Muscle of leg (tissue), 11 donors: Measurements from ENCODE around the gene GNRH2. TPM values are rescaled to one million over a fixed set of nuclear protein-coding genes. Genes with fewer than 3 reads are reported as not detected.
A peak's percentile ranks its signal among the peaks of the same experiment; 100 is the strongest.

Source experiments
- DNase-seq: peaks from one replicate; pipeline ENCODE4 v3.0.0; 2013
- H3K27ac ChIP-seq: one replicate; pipeline ENCODE4 v1.5.1; 2013; ENCODE audit warnings: mild to moderate bottlenecking, low read length, control low read depth
- H3K27me3 ChIP-seq: one replicate; pipeline ENCODE4 v1.6.1; 2013; ENCODE audit warnings: low read length; ENCODE audit not compliant: control insufficient read depth, insufficient read depth
- H3K36me3 ChIP-seq: one replicate; pipeline ENCODE4 v1.6.1; 2013; ENCODE audit warnings: low read length; ENCODE audit not compliant: control insufficient read depth, insufficient read depth
- H3K4me1 ChIP-seq: one replicate; pipeline ENCODE4 v1.6.1; 2013; ENCODE audit warnings: low read length; ENCODE audit not compliant: control insufficient read depth, insufficient read depth
- H3K4me3 ChIP-seq: one replicate; pipeline ENCODE4 v1.5.1; 2013; ENCODE audit warnings: low read length, control low read depth
- H3K9me3 ChIP-seq: replicated peaks from 2 replicates; pipeline ENCODE4 v1.6.1; 2013; ENCODE audit warnings: low read depth, low read length; ENCODE audit not compliant: control insufficient read depth
- WGBS: methylation state at CpG from one replicate; pipeline ENCODE4 v1.1.5; 2013; ENCODE audit warnings: missing lambda C conversion rate; ENCODE audit not compliant: insufficient coverage; 5-methylcytosine and 5-hydroxymethylcytosine counted together
- polyA plus RNA-seq, 8 donors: library from polyadenylated mRNA; unstranded; fragments of 120-200 nt; gene quantifications; one replicate each; pipeline versions ENCODE4 v1.2.1 to v1.2.3, GENCODE V29; 2013; ENCODE audit warnings: inconsistent platforms in 1 of 8, low replicate concordance in 1 of 8; ENCODE audit not compliant: insufficient read length in 8 of 8, insufficient read depth in 1 of 8
- total RNA-seq: library from RNA; stranded (reverse); fragments of 120-200 nt; gene quantifications from one replicate; pipeline ENCODE4 v1.2.4, GENCODE V29; 2013

The GNRH2 gene
- total and polyA plus RNA-seq, 9 donors = 0.13 to 0.69 (median 0.41) TPM; not detected in 2

GRCh38 chr20:3084283-3084985 is 41.0 kb downstream of the GNRH2 start, which contains the start of gene AVP:
Gene AVP, minus strand, starts transcription at chr20:3084724. Its CDS starts 50 bp downstream, at chr20:3084674.
- Histone ChIP-seq H3K4me3 (no peak within 1 kb of the TSS), H3K9me3 (no peaks in the 10 kb centered on the region), H3K27me3 (peaks cover 57% of the 10 kb centered on the region), H3K27ac (no peak within 1 kb of the TSS), H3K4me1 (peaks cover 8% of the 10 kb centered on the region), H3K36me3 (no peaks in the 10 kb centered on the region)
- 75% methylated on average over 20 of the region's 28 CpGs for WGBS
- no peak for DNase-seq

GRCh38 chr20:3084986-3085360 is 41.6 kb downstream of the GNRH2 start:
- H3K27ac ChIP-seq = no peak overlapping the region
- DNase-seq = no peak
- H3K36me3 ChIP-seq = no peaks in the 10 kb centered on the region
- peaks cover 8% of the 10 kb centered on the region for H3K4me1 ChIP-seq
- H3K4me3 ChIP-seq = no peak overlapping the region
- H3K27me3 ChIP-seq = peaks cover 55% of the 10 kb centered on the region
- 76% methylated on average over 7 of the region's 7 CpGs for WGBS
- H3K9me3 ChIP-seq = no peaks in the 10 kb centered on the region

- no peaks in the 10 kb centered on the region for H3K9me3 ChIP-seq
- H3K4me3 ChIP-seq = no peak overlapping the region
- no peak overlapping the region for H3K27ac ChIP-seq
- 88% methylated on average over 7 of the region's 8 CpGs for WGBS
- no peak for DNase-seq
- no peaks in the 10 kb centered on the region for H3K36me3 ChIP-seq
- H3K27me3 ChIP-seq = peaks cover 51% of the 10 kb centered on the region
- H3K4me1 ChIP-seq = peaks cover 8% of the 10 kb centered on the region
Measured at GRCh38 chr20:3085571-3086072, 42.2 kb downstream of the GNRH2 start.

- no peak for DNase-seq
- no peak overlapping the region for H3K27ac ChIP-seq
- 71% methylated on average over 5 of the region's 7 CpGs for WGBS
- no peaks in the 10 kb centered on the region for H3K9me3 ChIP-seq
- H3K4me3 ChIP-seq = no peak overlapping the region
- peaks cover 3% of the 10 kb centered on the region for H3K4me1 ChIP-seq
- no peaks in the 10 kb centered on the region for H3K36me3 ChIP-seq
- H3K27me3 ChIP-seq = peaks cover 49% of the 10 kb centered on the region
Measured at GRCh38 chr20:3088031-3088430, 44.6 kb downstream of the GNRH2 start.

- Histone ChIP-seq H3K27ac (no peak overlapping the region), H3K4me3 (no peak overlapping the region), H3K4me1 (peaks cover 3% of the 10 kb centered on the region), H3K9me3 (no peaks in the 10 kb centered on the region), H3K27me3 (peaks cover 41% of the 10 kb centered on the region), H3K36me3 (no peaks in the 10 kb centered on the region)
- no peak for DNase-seq
- WGBS = no CpG with 5 or more reads among the region's 1 CpG
Measured at GRCh38 chr20:3090565-3090964, 47.1 kb downstream of the GNRH2 start.

GRCh38 chr20:3092611-3093379 is 49.4 kb downstream of the GNRH2 start:
- Histone ChIP-seq H3K4me1 (peaks cover 3% of the 10 kb centered on the region), H3K9me3 (no peaks in the 10 kb centered on the region), H3K27me3 (peaks cover 38% of the 10 kb centered on the region), H3K4me3 (peak overlapping the region; percentile 31), H3K36me3 (no peaks in the 10 kb centered on the region), H3K27ac (no peak overlapping the region)
- peak; percentile 72 for DNase-seq
- 2% methylated on average over 60 of the region's 81 CpGs for WGBS

GRCh38 chr20:3093861-3094361 is 50.5 kb downstream of the GNRH2 start:
- peaks cover 3% of the 10 kb centered on the region for H3K4me1 ChIP-seq
- WGBS = 61% methylated on average over 9 of the region's 10 CpGs
- no peak for DNase-seq
- no peak overlapping the region for H3K27ac ChIP-seq
- no peak overlapping the region for H3K4me3 ChIP-seq
- H3K27me3 ChIP-seq = peaks cover 35% of the 10 kb centered on the region
- no peaks in the 10 kb centered on the region for H3K9me3 ChIP-seq
- no peaks in the 10 kb centered on the region for H3K36me3 ChIP-seq

- 84% methylated on average over 8 of the region's 13 CpGs for WGBS
- DNase-seq = no peak
- peaks cover 34% of the 10 kb centered on the region for H3K27me3 ChIP-seq
Measured at GRCh38 chr20:3094848-3095629, 51.6 kb downstream of the GNRH2 start.

More at GRCh38 chr20:3094848-3095629, 51.6 kb downstream of the GNRH2 start:
- Histone ChIP-seq H3K4me1 (peaks cover 3% of the 10 kb centered on the region), H3K9me3 (no peaks in the 10 kb centered on the region), H3K36me3 (no peaks in the 10 kb centered on the region), H3K27ac (no peak overlapping the region), H3K4me3 (no peak overlapping the region)
